ENCODE measurements around the gene ANO10.

GRCh38 chr3:43609406-43609805, 12.4 kb downstream of the ANO10 start:
- TF ChIP-seq YY1 (IDR thresholded peaks at IDR 0.05; ENCODE audit: insufficient read depth, insufficient read length) (no peak), SUZ12 (IDR thresholded peaks at IDR 0.05; ENCODE audit: extremely low read depth, insufficient read depth, insufficient read length) (no peak), ZNF274 (IDR thresholded peaks at IDR 0.05; ENCODE audit: low read depth, low read length) (no peak)

All from NT2/D1 (cell line).